DND-41 (cell line): ENCODE measurements around the gene VCX3A.

Source experiments
- CTCF ChIP-seq: IDR thresholded peaks from 2 replicates; pipeline ENCODE4 v1.5.1; 2012; ENCODE audit warnings: borderline replicate concordance, low read length, moderate library complexity, mild to moderate bottlenecking; ENCODE audit not compliant: poor library complexity, severe bottlenecking; ENCODE audit errors: extremely low read depth
- EZH2 ChIP-seq: IDR thresholded peaks from 3 replicates; pipeline ENCODE4 v1.6.1; 2012; ENCODE audit warnings: borderline replicate concordance, low read depth, mild to moderate bottlenecking, moderate library complexity, low read length, inconsistent platforms; ENCODE audit not compliant: severe bottlenecking

GRCh38 chrX:6557690-6558089 lies 22.8 kb upstream of the VCX3A start:
- TF ChIP-seq CTCF = no peak
- TF ChIP-seq EZH2 = no peak
